Neural progenitor cell (in vitro differentiated cells): ENCODE results near the gene SCFD2. TPM values are rescaled to one million over a fixed set of nuclear protein-coding genes. Genes with fewer than 3 reads are reported as not detected.

Experiments
- DNase-seq: peaks from one replicate; pipeline ENCODE4 v3.0.0-alpha.2; 2016; ENCODE audit warnings: low spot score
- H2AFZ ChIP-seq: fragments of 200-600 bp; sonication (generic); replicated peaks from 2 replicates; pipeline ENCODE4 v1.6.1; 2016; ENCODE audit warnings: antibody characterized with exemption
- H3F3A ChIP-seq: fragments of 200-600 bp; sonication (generic); 2 replicates; pipeline ENCODE4 v1.6.1; 2016; ENCODE audit warnings: antibody characterized with exemption, low read depth
- H3K27ac ChIP-seq: fragments of 200-600 bp; sonication (generic); 2 replicates; pipeline ENCODE4 v1.5.1; 2016; ENCODE audit warnings: mild to moderate bottlenecking
- H3K27me3 ChIP-seq: fragments of 200-600 bp; sonication (generic); 2 replicates; pipeline ENCODE4 v1.6.1; 2016; ENCODE audit warnings: mild to moderate bottlenecking, moderate library complexity
- H3K36me3 ChIP-seq: fragments of 200-600 bp; sonication (generic); 2 replicates; pipeline ENCODE4 v1.5.1; 2016
- H3K4me1 ChIP-seq: fragments of 200-600 bp; sonication (generic); 2 replicates; pipeline ENCODE4 v1.6.1; 2016; ENCODE audit warnings: mixed run types
- H3K4me2 ChIP-seq: fragments of 200-600 bp; sonication (generic); 2 replicates; pipeline ENCODE4 v1.6.1; 2016
- H3K4me3 ChIP-seq: fragments of 200-600 bp; sonication (generic); 2 replicates; pipeline ENCODE4 v1.5.1; 2016
- H3K79me2 ChIP-seq: fragments of 200-600 bp; sonication (generic); 2 replicates; pipeline ENCODE4 v1.6.1; 2016; ENCODE audit warnings: low read depth
- H3K9ac ChIP-seq: fragments of 200-600 bp; sonication (generic); 2 replicates; pipeline ENCODE4 v1.6.1; 2016
- H3K9me3 ChIP-seq: fragments of 200-600 bp; sonication (generic); 2 replicates; pipeline ENCODE4 v1.5.1; 2016; ENCODE audit warnings: low read depth
- H4K20me1 ChIP-seq: fragments of 200-600 bp; sonication (generic); 2 replicates; pipeline ENCODE4 v1.6.1; 2016; ENCODE audit warnings: low read depth
- H3K27ac Mint-ChIP-seq: 3 replicates; pipeline ENCODE4 v1.8.0; 2021; ENCODE audit warnings: mixed read lengths
- H3K27me3 Mint-ChIP-seq: 2 replicates; pipeline ENCODE4 v1.8.0; 2022; ENCODE audit warnings: low read depth, mild to moderate bottlenecking, inconsistent platforms, moderate library complexity, mixed read lengths; ENCODE audit not compliant: insufficient read depth
- H3K36me3 Mint-ChIP-seq: 3 replicates; pipeline ENCODE4 v1.8.0; 2021; ENCODE audit warnings: mixed read lengths
- H3K4me1 Mint-ChIP-seq: 3 replicates; pipeline ENCODE4 v1.8.0; 2021; ENCODE audit warnings: mixed read lengths
- H3K4me3 Mint-ChIP-seq: 3 replicates; pipeline ENCODE4 v1.8.0; 2021; ENCODE audit warnings: mild to moderate bottlenecking, moderate library complexity, mixed read lengths
- H3K9me3 Mint-ChIP-seq: 3 replicates; pipeline ENCODE4 v1.8.0; 2020; ENCODE audit warnings: mixed read lengths
- EZH2 ChIP-seq: fragments of 200-600 bp; sonication (generic); IDR thresholded peaks from 2 replicates; pipeline ENCODE4 v1.6.1; 2017; ENCODE audit warnings: antibody characterized with exemption, mild to moderate bottlenecking, moderate library complexity
- EZH2phosphoT487 ChIP-seq: fragments of 200-600 bp; sonication (generic); IDR thresholded peaks from 2 replicates; pipeline ENCODE4 v1.6.1; 2017; ENCODE audit warnings: antibody characterized with exemption
- total RNA-seq: library from RNA; depleted of rRNA; stranded (reverse); fragments of >200 nt; gene quantifications from 2 replicates; pipeline ENCODE4 v1.2.3, GENCODE V29; 2015; ENCODE audit warnings: low replicate concordance
- TF ChIP-seq, protein P1 (sequence below): fragments of 200-600 bp; sonication (generic); IDR thresholded peaks from 2 replicates; pipeline ENCODE4 v1.5.1; 2017; ENCODE audit warnings: antibody characterized with exemption, mild to moderate bottlenecking

The SCFD2 gene
- total RNA-seq, 1 donor from 2014 or later, result 4.8 TPM

DNA sequence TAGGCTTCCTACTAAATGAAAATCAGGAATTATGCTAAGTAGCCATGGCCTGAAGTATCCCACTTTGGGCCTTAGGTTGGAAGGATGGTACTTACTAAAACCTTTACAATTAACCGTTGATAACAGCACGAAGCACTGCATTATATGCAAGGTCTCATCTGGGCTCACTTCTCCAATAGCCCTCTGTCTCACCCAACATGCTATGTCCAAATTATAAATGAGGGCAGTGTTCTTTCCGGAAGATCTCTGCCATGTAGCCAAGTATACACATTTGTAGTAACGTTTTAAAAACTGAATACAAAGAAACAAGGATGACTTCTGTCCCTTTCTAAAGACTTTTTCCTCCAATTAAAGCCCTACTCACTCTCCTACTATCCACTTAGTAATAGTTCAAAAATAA, 51.6 kb downstream of the SCFD2 start:
- TF ChIP-seq EZH2 (no peak), EZH2phosphoT487 (no peak)
- TF ChIP-seq, protein P1, sequence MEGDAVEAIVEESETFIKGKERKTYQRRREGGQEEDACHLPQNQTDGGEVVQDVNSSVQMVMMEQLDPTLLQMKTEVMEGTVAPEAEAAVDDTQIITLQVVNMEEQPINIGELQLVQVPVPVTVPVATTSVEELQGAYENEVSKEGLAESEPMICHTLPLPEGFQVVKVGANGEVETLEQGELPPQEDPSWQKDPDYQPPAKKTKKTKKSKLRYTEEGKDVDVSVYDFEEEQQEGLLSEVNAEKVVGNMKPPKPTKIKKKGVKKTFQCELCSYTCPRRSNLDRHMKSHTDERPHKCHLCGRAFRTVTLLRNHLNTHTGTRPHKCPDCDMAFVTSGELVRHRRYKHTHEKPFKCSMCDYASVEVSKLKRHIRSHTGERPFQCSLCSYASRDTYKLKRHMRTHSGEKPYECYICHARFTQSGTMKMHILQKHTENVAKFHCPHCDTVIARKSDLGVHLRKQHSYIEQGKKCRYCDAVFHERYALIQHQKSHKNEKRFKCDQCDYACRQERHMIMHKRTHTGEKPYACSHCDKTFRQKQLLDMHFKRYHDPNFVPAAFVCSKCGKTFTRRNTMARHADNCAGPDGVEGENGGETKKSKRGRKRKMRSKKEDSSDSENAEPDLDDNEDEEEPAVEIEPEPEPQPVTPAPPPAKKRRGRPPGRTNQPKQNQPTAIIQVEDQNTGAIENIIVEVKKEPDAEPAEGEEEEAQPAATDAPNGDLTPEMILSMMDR, result no peak
- H3K36me3 ChIP-seq, result no peaks in the 10 kb centered on the region
- H2AFZ ChIP-seq, result no peak overlapping the region
- H3K4me3 Mint-ChIP-seq, result no peak overlapping the region
- H3K9me3 ChIP-seq, result no peaks in the 10 kb centered on the region
- H3K36me3 Mint-ChIP-seq, result no peaks in the 10 kb centered on the region
- H3K4me2 ChIP-seq, result no peak overlapping the region
- no peak overlapping the region for H3K9ac ChIP-seq
- H3K9me3 Mint-ChIP-seq, result no peaks in the 10 kb centered on the region
- no peak overlapping the region for H3K27ac Mint-ChIP-seq
- no peaks in the 10 kb centered on the region for H3K27me3 Mint-ChIP-seq
- no peaks in the 10 kb centered on the region for H3K27me3 ChIP-seq
- no peaks in the 10 kb centered on the region for H3K4me1 ChIP-seq
- H3K27ac ChIP-seq, result no peak overlapping the region
- no peaks in the 10 kb centered on the region for H4K20me1 ChIP-seq
- H3K4me1 Mint-ChIP-seq, result peaks cover 3% of the 10 kb centered on the region
- H3F3A ChIP-seq, result no peaks in the 10 kb centered on the region
- no peak for DNase-seq
- no peak overlapping the region for H3K4me3 ChIP-seq
- no peaks in the 10 kb centered on the region for H3K79me2 ChIP-seq

DNA sequence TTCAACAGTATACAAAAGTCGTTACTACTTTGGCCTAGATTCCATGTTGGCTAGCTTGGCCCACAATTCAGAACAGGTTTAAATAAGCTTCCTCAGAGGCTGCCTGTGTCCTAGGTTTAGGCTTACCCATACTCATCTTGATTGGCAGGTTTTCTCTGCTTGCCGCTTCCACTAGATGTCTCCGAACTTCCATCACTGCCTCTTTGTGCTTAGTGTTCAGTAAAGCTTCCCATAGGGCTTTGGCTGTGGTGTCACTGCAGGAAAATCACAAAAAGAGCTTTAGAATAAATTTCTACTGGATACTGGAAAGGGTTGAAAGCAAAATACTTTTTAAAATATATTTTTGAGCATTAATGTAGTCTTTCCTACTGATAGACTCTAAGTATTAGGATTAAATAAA, 52.4 kb downstream of the SCFD2 start:
- Mint-ChIP-seq H3K4me3 (no peak overlapping the region), H3K27me3 (no peaks in the 10 kb centered on the region), H3K4me1 (peaks cover 3% of the 10 kb centered on the region), H3K27ac (no peak overlapping the region), H3K9me3 (no peaks in the 10 kb centered on the region), H3K36me3 (no peaks in the 10 kb centered on the region)
- H3K27ac ChIP-seq, result no peak overlapping the region
- peak; percentile 69 for DNase-seq
- H3K9ac ChIP-seq, result no peak overlapping the region
- no peaks in the 10 kb centered on the region for H3K36me3 ChIP-seq
- no peaks in the 10 kb centered on the region for H3K4me1 ChIP-seq
- TF ChIP-seq, protein P1, result peak; percentile 55
- no peak for TF ChIP-seq EZH2
- no peaks in the 10 kb centered on the region for H3K79me2 ChIP-seq
- H3K4me2 ChIP-seq, result no peak overlapping the region
- H3K27me3 ChIP-seq, result no peaks in the 10 kb centered on the region
- H4K20me1 ChIP-seq, result no peaks in the 10 kb centered on the region
- H3K4me3 ChIP-seq, result no peak overlapping the region
- no peaks in the 10 kb centered on the region for H3K9me3 ChIP-seq
- H3F3A ChIP-seq, result no peaks in the 10 kb centered on the region
- H2AFZ ChIP-seq, result no peak overlapping the region

DNA sequence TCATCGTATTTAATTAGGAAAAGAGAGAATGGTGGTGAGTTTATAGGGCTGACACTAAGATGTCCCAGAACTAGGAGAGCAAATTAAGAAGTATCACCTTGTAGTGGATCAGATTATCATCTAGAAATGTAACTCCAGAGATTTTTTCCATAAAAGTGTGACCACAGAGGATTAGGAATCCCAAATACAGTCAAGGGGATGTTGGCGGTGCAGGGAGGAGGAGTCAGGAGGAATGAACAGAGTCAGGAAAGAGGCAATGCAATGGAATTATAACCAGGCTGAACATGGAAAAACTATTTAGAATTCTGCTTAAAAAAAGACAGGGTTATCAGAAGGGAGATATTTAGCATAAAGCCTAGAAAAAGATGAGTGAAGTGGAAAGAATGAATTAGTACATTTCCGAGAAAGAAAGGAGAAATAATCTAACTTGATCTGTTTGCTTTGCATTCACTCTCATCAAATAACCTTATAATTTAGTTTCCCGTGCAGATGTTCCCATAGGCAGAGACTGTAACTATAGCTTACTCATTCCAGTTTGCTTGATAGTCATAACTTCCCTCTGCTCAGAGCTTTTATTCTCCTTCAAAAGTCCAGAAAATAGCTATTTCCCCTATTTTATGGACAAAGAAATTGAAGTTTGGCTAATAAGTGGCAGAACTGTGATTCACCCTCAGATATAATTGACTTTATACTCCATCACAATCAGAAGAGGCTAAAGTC, 56.4 kb downstream of the SCFD2 start:
- DNase-seq, result no peak
- no peaks in the 10 kb centered on the region for H3K36me3 ChIP-seq
- no peak overlapping the region for H3K4me3 ChIP-seq
- no peak overlapping the region for H2AFZ ChIP-seq
- Mint-ChIP-seq H3K36me3 (no peaks in the 10 kb centered on the region), H3K4me1 (no peaks in the 10 kb centered on the region), H3K4me3 (no peak overlapping the region), H3K27me3 (no peaks in the 10 kb centered on the region), H3K27ac (no peak overlapping the region), H3K9me3 (no peaks in the 10 kb centered on the region)
- H3K9ac ChIP-seq, result no peak overlapping the region
- no peak overlapping the region for H3K27ac ChIP-seq
- no peaks in the 10 kb centered on the region for H3K79me2 ChIP-seq
- H4K20me1 ChIP-seq, result no peaks in the 10 kb centered on the region
- H3K4me1 ChIP-seq, result no peaks in the 10 kb centered on the region
- no peaks in the 10 kb centered on the region for H3F3A ChIP-seq
- H3K27me3 ChIP-seq, result no peaks in the 10 kb centered on the region
- TF ChIP-seq, protein P1, result no peak
- no peak for TF ChIP-seq EZH2
- no peak for TF ChIP-seq EZH2phosphoT487
- H3K4me2 ChIP-seq, result no peak overlapping the region
- H3K9me3 ChIP-seq, result no peaks in the 10 kb centered on the region
